ENCODE results near the gene ZIC5.

ZIC5 gene

DNA sequence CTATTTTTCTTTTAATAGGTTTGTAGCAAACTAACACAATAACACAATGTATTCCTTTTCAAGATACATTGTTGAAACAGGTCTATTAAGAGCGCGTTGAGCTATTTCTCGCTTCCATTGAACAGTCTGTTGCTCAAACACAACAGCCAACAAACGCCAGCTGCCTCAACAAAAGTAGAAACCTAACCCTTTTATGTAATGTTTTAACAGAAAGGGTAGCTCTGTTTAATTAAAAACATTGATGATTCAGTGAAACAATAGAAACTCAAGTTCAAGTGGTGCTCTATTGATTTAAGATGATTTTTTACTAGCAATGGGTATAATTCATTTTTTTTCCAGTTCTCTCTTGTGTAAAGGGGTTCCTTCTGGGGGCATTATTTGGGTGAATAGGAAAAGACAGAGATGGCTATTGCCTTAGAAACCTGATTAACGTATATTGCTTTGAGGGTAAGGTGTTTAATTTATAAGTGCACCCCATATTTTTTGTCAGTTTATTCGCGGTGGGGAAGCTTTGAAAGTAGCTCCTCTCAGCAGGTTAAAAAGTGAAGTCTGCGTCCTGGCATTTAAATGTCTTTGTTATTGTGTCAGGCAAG is 24.9 kb upstream of the ZIC5 start:
- Histone ChIP-seq H3K4me1 (ENCODE audit: insufficient read depth, poor library complexity, severe bottlenecking) (no peaks in the 10 kb centered on the region), H3K27me3 (ENCODE audit: insufficient read depth, poor library complexity, severe bottlenecking) (peaks cover 75% of the 10 kb centered on the region), H3K36me3 (ENCODE audit: low read depth) (no peaks in the 10 kb centered on the region), H3K27ac (ENCODE audit: poor library complexity, severe bottlenecking) (no peak overlapping the region), H3K9me3 (ENCODE audit: severe bottlenecking) (no peaks in the 10 kb centered on the region), H3K4me3 (ENCODE audit: severe bottlenecking) (no peak overlapping the region)
- ATAC-seq (ENCODE audit: low read depth) (no peak), DNase-seq (ENCODE audit: low spot score) (no peak)
- TF ChIP-seq, protein P1, sequence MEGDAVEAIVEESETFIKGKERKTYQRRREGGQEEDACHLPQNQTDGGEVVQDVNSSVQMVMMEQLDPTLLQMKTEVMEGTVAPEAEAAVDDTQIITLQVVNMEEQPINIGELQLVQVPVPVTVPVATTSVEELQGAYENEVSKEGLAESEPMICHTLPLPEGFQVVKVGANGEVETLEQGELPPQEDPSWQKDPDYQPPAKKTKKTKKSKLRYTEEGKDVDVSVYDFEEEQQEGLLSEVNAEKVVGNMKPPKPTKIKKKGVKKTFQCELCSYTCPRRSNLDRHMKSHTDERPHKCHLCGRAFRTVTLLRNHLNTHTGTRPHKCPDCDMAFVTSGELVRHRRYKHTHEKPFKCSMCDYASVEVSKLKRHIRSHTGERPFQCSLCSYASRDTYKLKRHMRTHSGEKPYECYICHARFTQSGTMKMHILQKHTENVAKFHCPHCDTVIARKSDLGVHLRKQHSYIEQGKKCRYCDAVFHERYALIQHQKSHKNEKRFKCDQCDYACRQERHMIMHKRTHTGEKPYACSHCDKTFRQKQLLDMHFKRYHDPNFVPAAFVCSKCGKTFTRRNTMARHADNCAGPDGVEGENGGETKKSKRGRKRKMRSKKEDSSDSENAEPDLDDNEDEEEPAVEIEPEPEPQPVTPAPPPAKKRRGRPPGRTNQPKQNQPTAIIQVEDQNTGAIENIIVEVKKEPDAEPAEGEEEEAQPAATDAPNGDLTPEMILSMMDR (IDR thresholded peaks at IDR 0.05; ENCODE audit: poor library complexity, severe bottlenecking) = no peak

DNA sequence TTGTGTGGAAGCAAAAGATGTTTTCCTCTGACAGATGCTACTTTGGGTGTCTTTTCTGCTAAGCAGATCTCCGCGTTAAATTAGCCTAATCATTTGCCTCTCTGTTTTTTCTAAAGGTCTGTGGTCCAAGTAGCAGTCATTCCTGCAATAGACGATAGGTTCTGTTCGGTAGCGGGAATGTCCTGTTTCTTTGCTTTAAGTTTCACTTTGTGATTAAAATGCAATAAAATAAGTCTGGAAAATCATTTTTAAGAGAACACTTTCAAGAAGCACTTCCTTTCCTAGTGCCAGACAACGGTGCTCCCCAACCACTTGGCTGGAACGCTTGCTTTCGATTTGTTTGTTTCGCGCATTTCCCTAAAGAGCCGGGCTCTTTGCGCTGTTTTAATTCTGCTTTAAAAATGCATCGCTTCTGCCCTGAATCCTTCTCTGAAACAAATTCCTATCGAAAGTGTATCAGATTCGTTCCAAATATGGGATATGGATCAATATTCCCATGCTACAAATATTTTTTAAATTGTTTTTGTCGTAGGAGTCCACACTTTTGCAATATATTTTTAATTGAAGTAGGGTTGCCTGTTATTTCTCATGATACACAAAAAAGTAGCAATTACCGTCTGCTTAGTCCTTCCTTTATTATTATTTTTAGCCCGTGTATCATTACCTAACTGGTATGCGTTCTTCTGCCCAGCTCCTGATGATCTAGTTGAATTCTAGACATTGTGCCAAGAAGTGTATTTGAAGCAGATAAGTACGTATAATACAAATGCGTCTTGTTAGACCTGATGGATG is 24.2 kb upstream of the ZIC5 start:
- Histone ChIP-seq H3K9me3 (ENCODE audit: severe bottlenecking) (no peaks in the 10 kb centered on the region), H3K27ac (ENCODE audit: poor library complexity, severe bottlenecking) (no peak overlapping the region), H3K4me3 (ENCODE audit: severe bottlenecking) (no peak overlapping the region), H3K36me3 (ENCODE audit: low read depth) (no peaks in the 10 kb centered on the region), H3K27me3 (ENCODE audit: insufficient read depth, poor library complexity, severe bottlenecking) (peaks cover 82% of the 10 kb centered on the region), H3K4me1 (ENCODE audit: insufficient read depth, poor library complexity, severe bottlenecking) (no peaks in the 10 kb centered on the region)
- no peak for ATAC-seq (ENCODE audit: low read depth)
- DNase-seq (ENCODE audit: low spot score) = no peak
- TF ChIP-seq, protein P1 (IDR thresholded peaks at IDR 0.05; ENCODE audit: poor library complexity, severe bottlenecking) = no peak

DNA sequence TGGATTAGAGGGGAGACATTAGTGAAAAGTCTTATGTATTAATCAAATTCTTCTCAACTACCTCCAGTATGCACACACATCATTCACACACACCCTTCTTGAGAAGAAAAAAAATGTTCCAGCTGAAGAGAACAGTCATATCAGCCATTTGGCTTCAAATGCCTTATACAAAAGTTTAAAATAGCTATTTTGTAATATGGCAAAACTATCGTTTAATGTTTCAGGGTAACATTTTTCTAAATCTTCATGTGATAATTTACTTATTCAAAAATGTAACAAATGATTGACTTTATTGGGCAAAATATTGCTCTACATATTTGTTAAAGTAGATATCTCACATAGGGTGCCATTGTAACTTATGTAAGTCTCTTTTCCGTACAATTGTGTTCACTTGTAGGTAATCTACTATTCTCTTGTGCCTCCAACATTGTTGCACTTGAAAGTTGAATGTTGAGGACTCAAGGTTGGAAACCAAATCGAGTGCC is 23.6 kb upstream of the ZIC5 start:
- Histone ChIP-seq H3K27me3 (ENCODE audit: insufficient read depth, poor library complexity, severe bottlenecking) (peaks cover 88% of the 10 kb centered on the region), H3K4me1 (ENCODE audit: insufficient read depth, poor library complexity, severe bottlenecking) (no peaks in the 10 kb centered on the region), H3K9me3 (ENCODE audit: severe bottlenecking) (no peaks in the 10 kb centered on the region), H3K36me3 (ENCODE audit: low read depth) (no peaks in the 10 kb centered on the region), H3K27ac (ENCODE audit: poor library complexity, severe bottlenecking) (no peak overlapping the region), H3K4me3 (ENCODE audit: severe bottlenecking) (no peak overlapping the region)
- TF ChIP-seq, protein P1 (IDR thresholded peaks at IDR 0.05; ENCODE audit: poor library complexity, severe bottlenecking) = no peak
- ATAC-seq (ENCODE audit: low read depth) (no peak), DNase-seq (ENCODE audit: low spot score) (no peak)

DNA sequence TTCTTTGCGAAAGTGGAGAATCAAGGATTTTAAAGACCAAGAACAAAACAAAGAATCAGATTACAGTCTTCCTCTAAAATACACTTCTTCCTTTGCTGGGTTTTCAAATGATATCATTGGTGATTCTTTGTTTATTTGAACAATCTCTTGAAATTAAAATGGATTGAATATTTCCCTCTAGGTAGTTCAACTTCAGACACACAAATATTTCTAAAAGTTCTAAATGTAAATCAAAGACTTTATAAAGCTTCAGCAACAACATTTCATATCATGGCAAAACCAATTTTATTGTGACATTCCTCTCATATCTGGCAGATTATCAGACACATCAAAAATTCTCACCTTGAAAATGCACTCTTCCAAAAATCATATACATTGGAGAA is 23.1 kb upstream of the ZIC5 start:
- no peak for ATAC-seq (ENCODE audit: low read depth)
- TF ChIP-seq, protein P1 (IDR thresholded peaks at IDR 0.05; ENCODE audit: poor library complexity, severe bottlenecking) = no peak
- H3K36me3 ChIP-seq (ENCODE audit: low read depth) = no peaks in the 10 kb centered on the region
- H3K27ac ChIP-seq (ENCODE audit: poor library complexity, severe bottlenecking) = no peak overlapping the region
- no peak for DNase-seq (ENCODE audit: low spot score)
- H3K4me3 ChIP-seq (ENCODE audit: severe bottlenecking) = no peak overlapping the region
- H3K9me3 ChIP-seq (ENCODE audit: severe bottlenecking) = no peaks in the 10 kb centered on the region
- no peaks in the 10 kb centered on the region for H3K4me1 ChIP-seq (ENCODE audit: insufficient read depth, poor library complexity, severe bottlenecking)
- H3K27me3 ChIP-seq (ENCODE audit: insufficient read depth, poor library complexity, severe bottlenecking) = peaks cover 93% of the 10 kb centered on the region
